Neural cell (in vitro differentiated cells): ENCODE data around the gene INSYN2B.

Experiments
- EP300 ChIP-seq: fragments of 450-650 bp; conservative IDR thresholded peaks from 2 replicates; pipeline ENCODE4 v1.6.1; 2014; ENCODE audit warnings: antibody characterized with exemption, mild to moderate bottlenecking, moderate library complexity; ENCODE audit not compliant: poor library complexity, severe bottlenecking
- EZH2 ChIP-seq: fragments of 200-600, 300-800 bp; shearing (Covaris generic), sonication (generic); IDR thresholded peaks from 2 replicates; pipeline ENCODE4 v1.6.1; 2014; ENCODE audit warnings: antibody characterized with exemption, low read length, borderline replicate concordance, mild to moderate bottlenecking; ENCODE audit not compliant: insufficient read depth, poor library complexity, severe bottlenecking
- TAF1 ChIP-seq: IDR thresholded peaks from 2 replicates; pipeline ENCODE4 v1.6.1; 2012; ENCODE audit warnings: low read depth
- TF ChIP-seq, protein P1 (sequence below): fragments of 450-650 bp; IDR thresholded peaks from 2 replicates; pipeline ENCODE4 v1.5.1; 2014; ENCODE audit warnings: antibody characterized with exemption, mild to moderate bottlenecking, moderate library complexity; ENCODE audit not compliant: poor library complexity, severe bottlenecking
- TF ChIP-seq, protein P2 (sequence below): IDR thresholded peaks from 2 replicates; pipeline ENCODE4 v1.6.1; 2012; ENCODE audit warnings: borderline replicate concordance

- TF ChIP-seq, protein P1, sequence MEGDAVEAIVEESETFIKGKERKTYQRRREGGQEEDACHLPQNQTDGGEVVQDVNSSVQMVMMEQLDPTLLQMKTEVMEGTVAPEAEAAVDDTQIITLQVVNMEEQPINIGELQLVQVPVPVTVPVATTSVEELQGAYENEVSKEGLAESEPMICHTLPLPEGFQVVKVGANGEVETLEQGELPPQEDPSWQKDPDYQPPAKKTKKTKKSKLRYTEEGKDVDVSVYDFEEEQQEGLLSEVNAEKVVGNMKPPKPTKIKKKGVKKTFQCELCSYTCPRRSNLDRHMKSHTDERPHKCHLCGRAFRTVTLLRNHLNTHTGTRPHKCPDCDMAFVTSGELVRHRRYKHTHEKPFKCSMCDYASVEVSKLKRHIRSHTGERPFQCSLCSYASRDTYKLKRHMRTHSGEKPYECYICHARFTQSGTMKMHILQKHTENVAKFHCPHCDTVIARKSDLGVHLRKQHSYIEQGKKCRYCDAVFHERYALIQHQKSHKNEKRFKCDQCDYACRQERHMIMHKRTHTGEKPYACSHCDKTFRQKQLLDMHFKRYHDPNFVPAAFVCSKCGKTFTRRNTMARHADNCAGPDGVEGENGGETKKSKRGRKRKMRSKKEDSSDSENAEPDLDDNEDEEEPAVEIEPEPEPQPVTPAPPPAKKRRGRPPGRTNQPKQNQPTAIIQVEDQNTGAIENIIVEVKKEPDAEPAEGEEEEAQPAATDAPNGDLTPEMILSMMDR: no peak
- TF ChIP-seq TAF1 (no peak), EP300 (no peak), EZH2 (no peak)
- TF ChIP-seq, protein P2, sequence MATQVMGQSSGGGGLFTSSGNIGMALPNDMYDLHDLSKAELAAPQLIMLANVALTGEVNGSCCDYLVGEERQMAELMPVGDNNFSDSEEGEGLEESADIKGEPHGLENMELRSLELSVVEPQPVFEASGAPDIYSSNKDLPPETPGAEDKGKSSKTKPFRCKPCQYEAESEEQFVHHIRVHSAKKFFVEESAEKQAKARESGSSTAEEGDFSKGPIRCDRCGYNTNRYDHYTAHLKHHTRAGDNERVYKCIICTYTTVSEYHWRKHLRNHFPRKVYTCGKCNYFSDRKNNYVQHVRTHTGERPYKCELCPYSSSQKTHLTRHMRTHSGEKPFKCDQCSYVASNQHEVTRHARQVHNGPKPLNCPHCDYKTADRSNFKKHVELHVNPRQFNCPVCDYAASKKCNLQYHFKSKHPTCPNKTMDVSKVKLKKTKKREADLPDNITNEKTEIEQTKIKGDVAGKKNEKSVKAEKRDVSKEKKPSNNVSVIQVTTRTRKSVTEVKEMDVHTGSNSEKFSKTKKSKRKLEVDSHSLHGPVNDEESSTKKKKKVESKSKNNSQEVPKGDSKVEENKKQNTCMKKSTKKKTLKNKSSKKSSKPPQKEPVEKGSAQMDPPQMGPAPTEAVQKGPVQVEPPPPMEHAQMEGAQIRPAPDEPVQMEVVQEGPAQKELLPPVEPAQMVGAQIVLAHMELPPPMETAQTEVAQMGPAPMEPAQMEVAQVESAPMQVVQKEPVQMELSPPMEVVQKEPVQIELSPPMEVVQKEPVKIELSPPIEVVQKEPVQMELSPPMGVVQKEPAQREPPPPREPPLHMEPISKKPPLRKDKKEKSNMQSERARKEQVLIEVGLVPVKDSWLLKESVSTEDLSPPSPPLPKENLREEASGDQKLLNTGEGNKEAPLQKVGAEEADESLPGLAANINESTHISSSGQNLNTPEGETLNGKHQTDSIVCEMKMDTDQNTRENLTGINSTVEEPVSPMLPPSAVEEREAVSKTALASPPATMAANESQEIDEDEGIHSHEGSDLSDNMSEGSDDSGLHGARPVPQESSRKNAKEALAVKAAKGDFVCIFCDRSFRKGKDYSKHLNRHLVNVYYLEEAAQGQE: no peak
Measured at GRCh38 chr5:169861433-169861832, 118.9 kb downstream of the INSYN2B start.
